ENCODE results near the gene GNB3. TPM values are rescaled to one million over a fixed set of nuclear protein-coding genes. Genes with fewer than 3 reads are reported as not detected.

The GNB3 gene
- polyA plus RNA-seq, 6 donors from 2014 or later, result not detected

DNA sequence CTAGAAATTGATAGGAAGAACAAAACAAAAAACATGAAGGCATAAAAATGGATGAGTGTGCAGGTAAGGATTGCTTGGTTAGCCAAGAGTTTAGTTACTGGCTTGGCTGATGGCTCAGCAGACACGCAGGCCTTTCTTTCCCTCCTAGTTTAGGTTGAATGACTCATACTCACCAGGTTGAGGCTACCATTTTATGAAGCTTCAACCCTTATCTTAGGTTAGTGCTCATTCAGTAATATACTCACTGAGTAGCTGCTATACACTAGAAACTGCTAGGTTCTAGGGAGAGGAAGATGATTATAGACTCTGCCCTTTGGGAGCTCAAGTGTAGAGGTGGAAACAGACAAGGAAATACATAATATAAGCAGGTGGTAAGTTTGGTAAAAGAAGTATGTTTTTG lies 6.5 kb upstream of the GNB3 start:
- Mint-ChIP-seq H3K9me3 (no peaks in the 10 kb centered on the region), H3K4me3 (no peak overlapping the region), H3K4me1 (peaks cover 10 to 12% (median 11%) of the 10 kb centered on the region in 3 donors), H3K27ac (peak overlapping the region in 1 of 6 donors; percentile 20), H3K27me3 (peaks cover 35 to 53% (median 39%) of the 10 kb centered on the region in 3 donors), H3K36me3 (no peaks in the 10 kb centered on the region)
- ATAC-seq (ENCODE audit: low read depth in 2 of 2) (no peak), DNase-seq (no peak)

DNA sequence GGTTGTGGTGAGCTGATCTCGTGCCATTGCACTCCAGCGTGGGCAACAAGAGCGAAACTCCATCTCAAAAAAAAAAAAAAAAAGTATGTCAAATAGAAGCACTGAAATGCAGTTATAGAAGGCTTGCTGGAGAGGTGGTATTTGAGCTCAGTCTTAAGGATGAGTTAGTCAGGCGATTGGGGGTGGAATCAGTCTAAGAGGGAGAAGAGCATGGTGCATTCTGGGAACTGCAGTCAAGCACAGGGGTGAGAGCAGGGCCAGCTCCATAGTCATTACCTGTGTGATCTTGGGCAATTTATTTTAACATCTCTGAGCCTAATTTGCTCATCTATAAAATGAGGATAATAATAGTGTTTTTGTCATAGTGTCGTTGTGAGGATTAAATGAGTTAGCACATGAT lies 5.9 kb upstream of the GNB3 start:
- ATAC-seq (ENCODE audit: low read depth in 2 of 2) (no peak), DNase-seq (no peak)
- no peaks in the 10 kb centered on the region for H3K9me3 Mint-ChIP-seq
- no peaks in the 10 kb centered on the region for H3K36me3 Mint-ChIP-seq
- peak overlapping the region in 1 of 6 donors; percentile 24 for H3K27ac Mint-ChIP-seq
- H3K4me3 Mint-ChIP-seq, result no peak overlapping the region
- peaks cover 31 to 47% (median 32%) of the 10 kb centered on the region in 3 donors for H3K27me3 Mint-ChIP-seq
- H3K4me1 Mint-ChIP-seq, result peaks cover 5 to 9% (median 7%) of the 10 kb centered on the region in 3 donors

DNA sequence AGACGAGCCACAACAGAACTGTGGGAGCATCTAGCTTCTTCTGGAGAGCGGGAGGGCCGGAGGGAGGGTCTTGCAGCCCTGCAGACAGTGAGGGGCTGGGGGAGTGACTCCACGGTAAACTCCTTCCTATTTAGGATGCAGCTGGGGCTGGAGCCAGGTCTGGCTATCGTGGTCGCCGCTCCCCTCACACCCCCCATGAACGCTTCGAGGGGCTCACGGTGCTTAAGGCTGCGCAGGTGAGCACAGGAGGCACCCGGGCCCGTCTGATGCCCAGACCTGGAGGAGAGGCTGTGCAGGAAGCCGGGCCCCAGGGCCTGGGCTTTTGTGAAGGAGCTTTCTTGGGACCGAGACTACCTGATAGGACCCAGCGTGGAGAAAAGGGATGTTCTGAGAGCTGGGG lies 3.9 kb upstream of the GNB3 start:
- Mint-ChIP-seq H3K9me3 (no peaks in the 10 kb centered on the region), H3K4me3 (no peak overlapping the region), H3K4me1 (peaks cover 5 to 9% (median 7%) of the 10 kb centered on the region in 3 donors), H3K36me3 (no peaks in the 10 kb centered on the region), H3K27me3 (peaks cover 13 to 27% (median 20%) of the 10 kb centered on the region in 3 donors), H3K27ac (no peak overlapping the region)
- ATAC-seq (ENCODE audit: low read depth in 2 of 2) (no peak), DNase-seq (no peak)

DNA sequence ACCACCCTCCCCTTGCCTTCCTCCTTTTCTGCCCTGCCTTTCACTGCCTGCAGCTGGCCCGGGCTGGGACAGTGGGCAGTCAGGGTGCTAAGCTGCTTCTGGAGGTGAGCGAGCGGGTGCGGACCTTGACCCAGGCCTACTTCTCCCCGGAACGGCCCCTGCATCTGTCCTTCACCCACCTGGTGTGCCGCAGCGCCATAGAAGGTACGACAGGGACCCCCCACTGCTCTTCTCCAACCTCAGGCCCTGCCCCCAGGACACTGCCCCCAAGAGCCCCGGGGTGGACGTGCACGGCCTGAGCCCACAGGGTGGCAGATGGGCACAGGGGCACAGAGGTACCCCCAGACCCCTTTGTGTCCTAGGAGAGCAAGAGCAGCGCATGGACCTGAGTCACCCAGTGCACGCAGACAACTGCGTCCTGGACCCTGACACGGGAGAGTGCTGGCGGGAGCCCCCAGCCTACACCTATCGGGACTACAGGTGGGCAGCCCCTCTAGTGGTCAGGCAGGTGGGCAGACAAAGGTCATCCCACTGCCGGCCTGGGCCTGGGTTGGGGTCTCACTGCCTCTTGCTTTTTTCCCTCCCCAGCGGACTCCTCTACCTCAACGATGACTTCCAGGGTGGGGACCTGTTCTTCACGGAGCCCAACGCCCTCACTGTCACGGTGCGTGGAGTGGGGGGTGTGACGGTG lies 3.2 kb upstream of the GNB3 start:
- Mint-ChIP-seq H3K9me3 (no peaks in the 10 kb centered on the region), H3K36me3 (no peaks in the 10 kb centered on the region), H3K27ac (no peak overlapping the region), H3K27me3 (peaks cover 8 to 21% (median 15%) of the 10 kb centered on the region in 3 donors), H3K4me3 (no peak overlapping the region), H3K4me1 (peaks cover 5 to 9% (median 7%) of the 10 kb centered on the region in 3 donors)
- DNase-seq, result no peak
- ATAC-seq (ENCODE audit: low read depth in 2 of 2), result no peak

DNA sequence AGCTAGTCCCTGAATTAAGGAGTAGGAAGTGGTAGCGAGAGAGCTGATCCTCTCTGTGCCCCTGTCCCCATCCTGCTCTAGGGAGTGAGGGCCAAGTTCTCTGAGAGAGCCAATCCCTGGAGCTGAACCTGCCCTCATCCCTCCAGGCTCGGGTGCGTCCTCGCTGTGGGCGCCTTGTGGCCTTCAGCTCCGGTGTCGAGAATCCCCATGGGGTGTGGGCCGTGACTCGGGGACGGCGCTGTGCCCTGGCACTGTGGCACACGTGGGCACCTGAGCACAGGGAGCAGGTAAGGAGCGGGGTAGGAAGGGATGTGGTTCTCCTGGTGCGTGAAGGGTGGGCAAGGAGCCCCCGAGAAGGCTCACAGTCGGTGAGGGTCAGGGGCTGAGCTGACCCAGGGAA lies 1.9 kb upstream of the GNB3 start:
- Mint-ChIP-seq H3K27me3 (peaks cover 8 to 18% (median 10%) of the 10 kb centered on the region in 3 donors), H3K36me3 (no peaks in the 10 kb centered on the region), H3K27ac (peak overlapping the region in 1 of 6 donors; percentile 33), H3K4me1 (peaks cover 5 to 9% (median 7%) of the 10 kb centered on the region in 3 donors), H3K9me3 (no peaks in the 10 kb centered on the region), H3K4me3 (no peak overlapping the region)
- DNase-seq (no peak), ATAC-seq (ENCODE audit: low read depth in 2 of 2) (no peak)

DNA sequence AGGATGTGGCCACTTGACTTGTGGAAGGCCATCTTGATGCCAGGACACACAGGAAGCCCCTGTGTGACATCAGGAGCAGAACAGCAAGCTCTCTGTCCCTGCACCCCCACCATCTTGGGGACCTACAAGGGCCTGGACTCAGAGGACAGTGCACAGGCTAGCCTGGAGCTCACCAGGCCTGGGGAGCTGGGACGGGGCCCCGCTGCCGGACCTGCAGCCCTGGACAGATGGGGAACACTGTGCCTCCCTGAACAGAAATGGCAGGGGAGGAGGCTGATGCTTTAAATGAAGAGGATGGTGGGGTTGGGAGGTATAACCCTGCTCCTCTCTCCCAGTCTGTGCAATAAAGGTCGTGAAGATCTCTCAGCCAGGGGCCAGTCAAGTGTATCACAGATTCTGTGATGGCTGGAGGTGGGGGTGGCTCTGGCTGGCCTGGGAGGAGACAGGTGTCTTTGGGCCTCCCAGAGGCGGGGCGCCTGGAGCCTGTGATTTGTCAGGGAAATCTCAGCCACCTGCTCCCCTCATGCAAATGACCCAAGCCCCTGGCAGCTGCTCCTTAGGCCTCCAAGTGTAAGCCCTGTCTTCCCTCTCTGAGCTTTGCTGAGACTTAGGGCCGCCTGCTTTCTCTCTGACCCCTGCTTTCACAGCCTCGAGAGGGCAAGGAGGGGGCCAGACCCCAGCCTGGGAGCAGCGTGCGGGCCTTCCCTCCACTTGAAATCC lies 1.1 kb upstream of the GNB3 start:
- H3K9me3 Mint-ChIP-seq, result no peaks in the 10 kb centered on the region
- H3K27me3 Mint-ChIP-seq, result peaks cover 1 to 16% (median 3%) of the 10 kb centered on the region in 3 donors
- no peak overlapping the region for H3K27ac Mint-ChIP-seq
- DNase-seq (no peak), ATAC-seq (ENCODE audit: low read depth in 2 of 2) (peak; percentile 27 to 68)
- H3K4me3 Mint-ChIP-seq, result no peak overlapping the region
- H3K36me3 Mint-ChIP-seq, result no peaks in the 10 kb centered on the region
- H3K4me1 Mint-ChIP-seq, result peaks cover 4 to 9% (median 5%) of the 10 kb centered on the region in 3 donors

DNA sequence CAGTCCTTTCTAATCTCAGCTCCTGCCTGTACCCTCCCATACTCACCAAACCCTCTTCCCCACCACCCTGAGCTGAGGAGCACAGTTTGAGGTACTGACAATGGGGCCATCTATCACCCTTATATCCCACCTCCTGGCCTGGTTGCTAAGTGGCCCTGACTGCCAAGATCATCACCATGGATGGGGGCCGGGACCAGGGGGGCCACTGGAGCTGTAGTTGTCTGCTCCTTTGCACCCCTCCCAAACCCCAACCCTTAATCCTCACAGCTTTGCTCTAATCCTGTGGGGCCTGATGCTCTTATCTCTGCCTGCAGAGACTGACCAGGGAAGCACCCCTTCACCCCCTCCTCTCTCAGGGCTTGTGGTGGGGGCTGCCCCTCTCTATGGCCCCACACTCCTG lies 395 bp upstream of the GNB3 start:
- Mint-ChIP-seq H3K4me3 (no peak overlapping the region), H3K27ac (peak overlapping the region in 1 of 6 donors; percentile 70), H3K4me1 (peaks cover 4 to 9% (median 5%) of the 10 kb centered on the region in 3 donors), H3K9me3 (no peaks in the 10 kb centered on the region), H3K36me3 (no peaks in the 10 kb centered on the region), H3K27me3 (peaks cover 0 to 11% (median 3%) of the 10 kb centered on the region in 3 donors)
- DNase-seq (no peak), ATAC-seq (ENCODE audit: low read depth in 2 of 2) (no peak)

DNA sequence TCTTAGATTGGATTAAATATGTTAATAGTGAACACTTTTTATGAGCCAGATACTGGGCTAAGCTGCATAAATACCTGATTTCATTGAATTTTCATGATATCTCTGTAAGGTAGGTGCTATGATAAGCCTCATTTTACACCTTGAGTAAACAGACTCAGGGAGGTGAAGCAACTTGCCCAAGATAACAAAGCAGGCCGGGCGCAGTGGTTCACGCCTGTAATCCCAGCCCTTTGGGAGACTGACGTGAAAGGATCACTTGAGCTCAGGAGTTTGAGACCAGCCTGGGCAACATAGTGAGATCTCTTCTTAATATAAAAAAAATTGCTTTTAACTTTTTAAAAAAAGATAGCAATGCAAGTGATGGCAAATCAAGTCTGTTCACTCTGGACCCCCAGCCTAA lies 1.4 kb downstream of the GNB3 start:
- no peak for ATAC-seq (ENCODE audit: low read depth in 2 of 2)

DNA sequence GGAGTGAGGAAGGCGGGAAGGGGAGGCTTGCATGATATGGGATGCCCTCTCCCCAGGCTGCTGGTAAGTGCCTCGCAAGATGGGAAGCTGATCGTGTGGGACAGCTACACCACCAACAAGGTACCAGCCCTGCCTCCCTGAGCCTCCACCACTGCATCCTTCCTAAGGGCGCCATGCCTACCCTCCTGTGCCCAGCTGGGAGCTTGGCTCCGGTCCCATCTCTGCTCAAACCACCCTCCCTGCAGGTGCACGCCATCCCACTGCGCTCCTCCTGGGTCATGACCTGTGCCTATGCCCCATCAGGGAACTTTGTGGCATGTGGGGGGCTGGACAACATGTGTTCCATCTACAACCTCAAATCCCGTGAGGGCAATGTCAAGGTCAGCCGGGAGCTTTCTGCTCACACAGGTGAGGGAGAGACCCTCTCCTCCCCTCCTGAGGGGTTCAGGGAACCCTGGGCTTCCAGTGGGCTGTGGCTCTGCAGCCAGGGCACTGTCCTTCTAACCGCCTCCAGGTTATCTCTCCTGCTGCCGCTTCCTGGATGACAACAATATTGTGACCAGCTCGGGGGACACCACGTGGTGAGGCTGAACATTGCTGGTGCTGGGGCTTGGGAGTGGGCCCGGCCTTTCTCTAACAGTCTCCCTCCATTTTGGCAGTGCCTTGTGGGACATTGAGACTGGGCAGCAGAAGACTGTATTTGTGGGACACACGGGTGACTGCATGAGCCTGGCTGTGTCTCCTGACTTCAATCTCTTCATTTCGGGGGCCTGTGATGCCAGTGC lies 2.6 kb downstream of the GNB3 start:
- peak overlapping the region in 1 of 8 donors; percentile 66 for H3K4me3 Mint-ChIP-seq

More for the DNA sequence above, 1.4 kb downstream of the GNB3 start:
- Mint-ChIP-seq H3K9me3 (no peaks in the 10 kb centered on the region), H3K27me3 (peaks cover 0 to 7% (median 0%) of the 10 kb centered on the region in 3 donors), H3K4me1 (no peaks in the 10 kb centered on the region), H3K36me3 (no peaks in the 10 kb centered on the region), H3K4me3 (no peak overlapping the region), H3K27ac (no peak overlapping the region)
- no peak for DNase-seq

DNA sequence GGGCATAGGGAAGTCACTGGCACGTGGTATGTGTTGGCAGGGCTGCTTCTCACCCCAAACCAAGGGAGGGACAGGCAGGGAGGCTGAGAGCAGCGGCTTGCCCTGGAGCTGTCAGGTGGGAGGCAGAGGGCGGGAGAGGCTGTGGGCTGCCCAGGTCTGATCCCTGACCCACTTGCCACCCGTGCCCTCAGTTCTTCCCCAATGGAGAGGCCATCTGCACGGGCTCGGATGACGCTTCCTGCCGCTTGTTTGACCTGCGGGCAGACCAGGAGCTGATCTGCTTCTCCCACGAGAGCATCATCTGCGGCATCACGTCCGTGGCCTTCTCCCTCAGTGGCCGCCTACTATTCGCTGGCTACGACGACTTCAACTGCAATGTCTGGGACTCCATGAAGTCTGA lies 4.7 kb downstream of the GNB3 start:
- Mint-ChIP-seq H3K9me3 (no peaks in the 10 kb centered on the region), H3K27ac (no peak overlapping the region), H3K4me1 (peaks cover 0 to 7% (median 7%) of the 10 kb centered on the region in 3 donors), H3K4me3 (no peak overlapping the region), H3K36me3 (no peaks in the 10 kb centered on the region), H3K27me3 (peaks cover 0 to 5% (median 0%) of the 10 kb centered on the region in 3 donors)
- no peak for DNase-seq
- no peak for ATAC-seq (ENCODE audit: low read depth in 2 of 2)

More for the DNA sequence above, 2.6 kb downstream of the GNB3 start:
- H3K9me3 Mint-ChIP-seq, result no peaks in the 10 kb centered on the region
- ATAC-seq (ENCODE audit: low read depth in 2 of 2), result no peak
- H3K27ac Mint-ChIP-seq, result no peak overlapping the region
- peaks cover 0 to 5% (median 0%) of the 10 kb centered on the region in 3 donors for H3K27me3 Mint-ChIP-seq
- no peaks in the 10 kb centered on the region for H3K36me3 Mint-ChIP-seq
- H3K4me1 Mint-ChIP-seq, result no peaks in the 10 kb centered on the region
- no peak for DNase-seq

DNA sequence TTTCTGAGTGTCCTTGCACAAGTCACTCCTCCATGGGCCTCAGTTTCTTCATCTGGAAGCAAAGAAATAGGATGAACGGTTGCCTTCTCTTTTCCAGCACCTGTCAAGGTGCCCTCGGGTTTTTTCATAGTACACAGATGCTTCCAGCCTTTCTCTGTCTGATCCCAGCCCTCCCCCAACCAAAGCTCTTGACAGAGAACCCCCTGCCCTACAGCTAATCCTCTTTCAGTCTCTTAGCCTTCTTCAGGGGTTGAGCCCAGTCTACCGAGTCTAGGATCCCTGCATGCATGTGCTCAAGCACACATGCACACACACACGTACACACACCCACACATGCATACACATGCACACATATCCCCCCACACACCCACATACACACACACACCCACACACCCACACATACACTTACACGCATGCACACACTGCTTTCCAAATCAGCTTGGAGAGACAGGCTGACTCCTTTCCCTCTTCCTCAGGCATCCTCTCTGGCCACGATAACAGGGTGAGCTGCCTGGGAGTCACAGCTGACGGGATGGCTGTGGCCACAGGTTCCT lies 5.7 kb downstream of the GNB3 start:
- ATAC-seq (ENCODE audit: low read depth in 2 of 2) (no peak), DNase-seq (no peak)
- Mint-ChIP-seq H3K27ac (peak overlapping the region in 1 of 6 donors; percentile 1), H3K4me3 (no peak overlapping the region), H3K4me1 (peaks cover 6 to 15% (median 14%) of the 10 kb centered on the region in 3 donors), H3K9me3 (no peaks in the 10 kb centered on the region), H3K36me3 (no peaks in the 10 kb centered on the region), H3K27me3 (peaks cover 0 to 5% (median 0%) of the 10 kb centered on the region in 3 donors)

DNA sequence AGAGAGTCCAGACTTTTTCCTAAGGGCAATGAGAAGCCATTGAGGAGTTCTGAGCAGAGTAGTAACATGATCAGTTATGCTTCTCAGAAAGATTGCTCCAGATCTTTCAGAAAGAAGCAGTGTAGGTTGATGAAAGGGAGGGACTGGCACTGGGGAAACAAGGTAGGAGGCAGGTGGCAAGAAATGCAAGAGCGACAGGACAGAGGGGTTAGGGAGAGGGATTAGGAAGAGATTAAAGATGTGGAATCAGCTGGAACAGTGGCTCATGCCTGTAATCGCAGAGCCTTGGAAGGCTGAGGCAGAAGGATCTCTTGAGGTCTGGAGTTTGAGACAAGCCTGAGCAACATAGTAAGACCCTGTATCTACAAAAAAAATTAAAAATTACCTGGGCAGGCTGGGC lies 7.0 kb downstream of the GNB3 start:
- no peak for ATAC-seq (ENCODE audit: low read depth in 2 of 2)
- no peak for DNase-seq
- Mint-ChIP-seq H3K9me3 (no peaks in the 10 kb centered on the region), H3K4me3 (peak overlapping the region in 1 of 8 donors; percentile 4), H3K4me1 (peaks cover 9 to 18% (median 17%) of the 10 kb centered on the region in 3 donors), H3K27ac (peak overlapping the region in 3 of 6 donors; percentile 18 to 58 (median 39)), H3K27me3 (peaks cover 0 to 5% (median 0%) of the 10 kb centered on the region in 3 donors), H3K36me3 (no peaks in the 10 kb centered on the region)

DNA sequence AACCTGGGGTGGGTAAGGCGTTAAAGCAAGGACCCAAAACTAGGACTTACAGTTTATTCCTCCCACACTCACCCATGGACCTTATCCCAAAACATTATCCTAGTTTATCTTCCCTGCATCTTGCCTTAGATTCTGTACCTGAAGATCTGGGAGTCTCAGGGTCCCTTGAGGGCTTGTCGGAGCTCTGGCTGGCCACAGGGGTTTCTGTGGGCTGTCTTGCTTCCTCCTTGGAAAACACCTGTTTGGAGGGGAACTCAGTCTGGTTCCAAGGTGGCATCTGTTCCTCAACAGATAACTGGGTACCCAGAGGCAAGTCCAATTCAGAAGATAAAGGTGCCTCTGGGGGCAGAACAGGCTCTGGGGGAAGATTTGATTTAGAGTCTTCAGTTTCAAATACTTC lies 8.7 kb downstream of the GNB3 start:
- no peak for DNase-seq
- H3K27ac Mint-ChIP-seq, result peak overlapping the region in 1 of 6 donors; percentile 34
- no peak for ATAC-seq (ENCODE audit: low read depth in 2 of 2)
- no peaks in the 10 kb centered on the region for H3K27me3 Mint-ChIP-seq
- no peaks in the 10 kb centered on the region for H3K9me3 Mint-ChIP-seq
- no peaks in the 10 kb centered on the region for H3K36me3 Mint-ChIP-seq
- peak overlapping the region in 2 of 8 donors; percentile 25 to 52 for H3K4me3 Mint-ChIP-seq
- H3K4me1 Mint-ChIP-seq, result peaks cover 22 to 33% (median 29%) of the 10 kb centered on the region in 3 donors
